IMR-90 (cell line): ENCODE data around the gene C2. TPM values are rescaled to one million over a fixed set of nuclear protein-coding genes. Genes with fewer than 3 reads are reported as not detected.

ENCODE experiments used
- ATAC-seq: fragments of 200-7000 bp; cut with Tn5 transposase; 2 replicates; pipeline ENCODE4 v1.9.1; 2020; ENCODE audit warnings: low read depth, mild to moderate bottlenecking, moderate library complexity
- BruUV-seq: library from RNA; stranded (reverse); fragments of 400-500 nt; replicated peaks from 2 replicates; lab custom pipeline; 2021; lab: Mats Ljungman, UMichigan
- CTCF ChIA-PET: fragments of 300-600 bp; formaldehyde crosslinking; extraction: SDS; loops from one replicate; lab custom pipeline; 2021; ENCODE audit warnings: antibody characterized with exemption; lab: Yijun Ruan, JAX
- POLR2A ChIA-PET: fragments of 300-600 bp; sonication (Branson Sonifier 250); formaldehyde crosslinking; loops from one replicate; lab custom pipeline; 2022; ENCODE audit warnings: antibody characterized with exemption; ENCODE audit not compliant: unreplicated experiment; lab: Charles Lee
- DNase-seq: peaks from one replicate; pipeline ENCODE4 v3.0.0; 2013
- H2AFZ ChIP-seq: replicated peaks from 2 replicates; pipeline ENCODE3; 2013; ENCODE audit warnings: low read length, mild to moderate bottlenecking; ENCODE audit not compliant: poor library complexity
- H2AK5ac ChIP-seq: 2 replicates; pipeline ENCODE4 v1.6.1; 2013; ENCODE audit warnings: low read depth, low read length, inconsistent platforms
- H2AK9ac ChIP-seq: replicated peaks from 2 replicates; pipeline ENCODE3; 2013; ENCODE audit warnings: mild to moderate bottlenecking, low read depth, low read length, moderate library complexity; ENCODE audit not compliant: poor library complexity
- H2BK120ac ChIP-seq: 2 replicates; pipeline ENCODE4 v1.6.1; 2013; ENCODE audit warnings: low read depth, low read length, inconsistent platforms
- H2BK15ac ChIP-seq: 3 replicates; pipeline ENCODE4 v1.6.1; 2013; ENCODE audit warnings: low read depth, low read length, inconsistent platforms
- H2BK20ac ChIP-seq: 2 replicates; pipeline ENCODE4 v1.6.1; 2013; ENCODE audit warnings: low read depth, mild to moderate bottlenecking, inconsistent platforms, low read length, moderate library complexity
- H2BK5ac ChIP-seq: 2 replicates; pipeline ENCODE4 v1.6.1; 2013; ENCODE audit warnings: mild to moderate bottlenecking, low read depth, low read length, inconsistent platforms; ENCODE audit not compliant: poor library complexity, severe bottlenecking
- H3K14ac ChIP-seq: replicated peaks from 2 replicates; pipeline ENCODE4 v1.6.1; 2013; ENCODE audit warnings: low read depth, low read length, inconsistent platforms
- H3K18ac ChIP-seq: 2 replicates; pipeline ENCODE4 v1.6.1; 2013; ENCODE audit warnings: low read depth, low read length, control low read depth
- H3K23ac ChIP-seq: 2 replicates; pipeline ENCODE4 v1.6.1; 2013; ENCODE audit warnings: low read depth, low read length, inconsistent platforms
- H3K27ac ChIP-seq: 2 replicates; pipeline ENCODE4 v1.5.1; 2013; ENCODE audit warnings: mild to moderate bottlenecking, control low read depth, low read length; ENCODE audit not compliant: insufficient read depth
- H3K27me3 ChIP-seq: 2 replicates; pipeline ENCODE4 v1.6.1; 2013; ENCODE audit warnings: low read length; ENCODE audit not compliant: control insufficient read depth, insufficient read depth
- H3K36me3 ChIP-seq: 2 replicates; pipeline ENCODE4 v1.6.1; 2013; ENCODE audit warnings: low read length, mixed read lengths; ENCODE audit not compliant: control insufficient read depth, insufficient read depth
- H3K4ac ChIP-seq: 2 replicates; pipeline ENCODE4 v1.6.1; 2013; ENCODE audit warnings: low read depth, low read length, inconsistent platforms
- H3K4me1 ChIP-seq: 2 replicates; pipeline ENCODE4 v1.6.1; 2013; ENCODE audit warnings: low read length, mixed read lengths; ENCODE audit not compliant: control insufficient read depth, insufficient read depth
- H3K4me2 ChIP-seq: 2 replicates; pipeline ENCODE4 v1.6.1; 2013; ENCODE audit warnings: low read depth, mild to moderate bottlenecking, control low read depth, low read length, moderate library complexity
- H3K4me3 ChIP-seq: 2 replicates; pipeline ENCODE4 v1.5.1; 2013; ENCODE audit warnings: low read depth, mild to moderate bottlenecking, control low read depth, low read length, moderate library complexity; ENCODE audit not compliant: insufficient read depth
- H3K56ac ChIP-seq: 2 replicates; pipeline ENCODE4 v1.6.1; 2013; ENCODE audit warnings: low read length, inconsistent platforms; ENCODE audit not compliant: insufficient read depth; ENCODE audit errors: extremely low read depth
- H3K79me1 ChIP-seq, 2 experiments: 2 replicates each; pipeline ENCODE4 v1.6.1; 2013; ENCODE audit warnings: low read length in 2 of 2, inconsistent platforms in 1 of 2, low read depth in 1 of 2
- H3K9ac ChIP-seq: 2 replicates; pipeline ENCODE4 v1.6.1; 2013; ENCODE audit warnings: low read depth, low read length, control low read depth
- H3K9me1 ChIP-seq: 2 replicates; pipeline ENCODE4 v1.6.1; 2013; ENCODE audit warnings: low read length, inconsistent platforms; ENCODE audit not compliant: insufficient read depth
- H3K9me3 ChIP-seq: 2 replicates; pipeline ENCODE4 v1.6.1; 2013; ENCODE audit warnings: low read length; ENCODE audit not compliant: control insufficient read depth, insufficient read depth
- H4K20me1 ChIP-seq: 2 replicates; pipeline ENCODE4 v1.6.1; 2013; ENCODE audit warnings: low read length, inconsistent platforms; ENCODE audit not compliant: insufficient read depth
- H4K5ac ChIP-seq: 2 replicates; pipeline ENCODE4 v1.6.1; 2013; ENCODE audit warnings: mild to moderate bottlenecking, low read depth, low read length, control low read depth
- H4K8ac ChIP-seq, 2 experiments: 2 replicates each; pipeline ENCODE4 v1.6.1; 2013; ENCODE audit warnings: low read depth in 2 of 2, low read length in 2 of 2, control low read depth in 1 of 2, inconsistent platforms in 1 of 2
- H4K91ac ChIP-seq: 2 replicates; pipeline ENCODE4 v1.6.1; 2013; ENCODE audit warnings: low read depth, low read length, inconsistent platforms; ENCODE audit not compliant: insufficient read depth
- BHLHE40 ChIP-seq: fragments of 150-350 bp; IDR thresholded peaks from 2 replicates; pipeline ENCODE4 v1.6.1; 2016; ENCODE audit warnings: mild to moderate bottlenecking, low read depth, low read length
- CHD1 ChIP-seq: IDR thresholded peaks from 2 replicates; pipeline ENCODE4 v1.6.1; 2012; ENCODE audit warnings: low read depth, low read length, improper control_type of control experiment
- MAFK ChIP-seq: IDR thresholded peaks from 2 replicates; pipeline ENCODE4 v1.6.1; 2012; ENCODE audit warnings: low read depth, low read length, improper control_type of control experiment
- MXI1 ChIP-seq: IDR thresholded peaks from 2 replicates; pipeline ENCODE4 v1.6.1; 2012; ENCODE audit warnings: low read depth, mild to moderate bottlenecking, low read length, moderate library complexity, borderline replicate concordance
- POLR2A ChIP-seq: IDR thresholded peaks from 2 replicates; pipeline ENCODE4 v1.6.1; 2012; ENCODE audit warnings: mild to moderate bottlenecking, low read depth, low read length
- RAD21 ChIP-seq: IDR thresholded peaks from 2 replicates; pipeline ENCODE4 v1.6.1; 2012; ENCODE audit warnings: low read length, improper control_type of control experiment
- RCOR1 ChIP-seq: IDR thresholded peaks from 2 replicates; pipeline ENCODE4 v1.6.1; 2012; ENCODE audit warnings: mild to moderate bottlenecking, low read length, improper control_type of control experiment; ENCODE audit not compliant: insufficient replicate concordance
- USF2 ChIP-seq: fragments of 150-350 bp; IDR thresholded peaks from 2 replicates; pipeline ENCODE4 v1.6.1; 2017; ENCODE audit warnings: mild to moderate bottlenecking, antibody characterized with exemption, low read length, low read depth
- WGBS, 2 experiments: methylation state at CpG; one replicate each; pipeline versions ENCODE4 v1.1.5 to v1.1.7; 2013; ENCODE audit warnings: missing lambda C conversion rate in 2 of 2; ENCODE audit not compliant: insufficient read length in 1 of 2; ENCODE audit errors: extremely low coverage in 2 of 2; 5-methylcytosine and 5-hydroxymethylcytosine counted together
- dilution Hi-C: fragments of 300-500 bp; cut with HindIII; formaldehyde crosslinking; loops from one replicate; pipeline ENCODE4 v1.14.3; 2018; ENCODE audit warnings: low sequenced_read_pairs; ENCODE audit not compliant: unreplicated experiment
- in situ Hi-C: fragments of 300-500 bp; cut with MboI; formaldehyde crosslinking; loops from 3 replicates; pipeline ENCODE4 v1.14.3; 2019; ENCODE audit warnings: low sequenced_read_pairs, inconsistent platforms, mixed read lengths
- intact Hi-C: fragments of 100-400 bp; cut with micrococcal nuclease; formaldehyde crosslinking; loops from 2 replicates; pipeline ENCODE4 v1.10.0; 2022
- polyA plus RNA-seq, 3 experiments: library from polyadenylated mRNA; depleted of rRNA; stranded (reverse); fragments of >200 nt; gene quantifications; 2 replicates each; pipeline ENCODE4 v1.2.3, GENCODE V29; 2012; ENCODE audit warnings: low replicate concordance in 1 of 3
- total RNA-seq: library from RNA; depleted of rRNA; stranded (reverse); fragments of >200 nt; gene quantifications from 2 replicates; pipeline ENCODE4 v1.2.3, GENCODE V29; 2012

The C2 gene
- total and polyA plus RNA-seq, 2 of the 4 experiments (the other 2 are of a cell fraction), result 0.18 to 0.19 TPM

GRCh38 chr6:31979238-31979898, 51.9 kb downstream of the C2 start:
- dilution Hi-C loops, result no loop called here
- ATAC-seq, result no peak
- Histone ChIP-seq H3K18ac (no peak overlapping the region), H2BK120ac (no peak overlapping the region), H2BK5ac (no peak overlapping the region), H3K27ac (no peak overlapping the region), H2BK20ac (no peak overlapping the region), H3K56ac (no peak overlapping the region), H4K8ac (no peak overlapping the region), H2AK5ac (no peak overlapping the region), H4K20me1 (no peaks in the 10 kb centered on the region; the same call in 1 of the 2 replicates), H4K91ac (no peak overlapping the region), H2AK9ac (no peak overlapping the region), H3K14ac (no peak overlapping the region), H3K9ac (no peak overlapping the region), H3K4ac (no peak overlapping the region), H3K4me3 (no peak overlapping the region), H2BK15ac (no peak overlapping the region), H3K36me3 (peaks cover 10% of the 10 kb centered on the region; the same call in 1 of the 2 replicates), H3K79me1 (peaks cover 5 to 15% of the 10 kb centered on the region in 2 experiments; a peak in 3 of 4 replicates), H3K9me1 (no peaks in the 10 kb centered on the region), H3K4me2 (no peak overlapping the region), H3K9me3 (no peaks in the 10 kb centered on the region), H3K23ac (no peak overlapping the region), H2AFZ (no peak overlapping the region), H3K4me1 (no peaks in the 10 kb centered on the region), H4K5ac (no peak overlapping the region), H3K27me3 (no peaks in the 10 kb centered on the region)
- BruUV-seq, result no TSS peak
- intact Hi-C loops, result no loop called here
- no peak for DNase-seq
- CTCF ChIA-PET, result no interaction called here
- POLR2A ChIA-PET, result no interaction called here
- in situ Hi-C loops, result loop anchor here (10.0 kb wide), 2 partner anchors 135 to 195 kb away; partner anchors contain the start of genes AGPAT1 and RNF5
- WGBS, 2 experiments, result 92% methylated on average over 3 of the region's 3 CpGs; no CpG with 5 or more reads in 1 of the 2 experiments
- no peak for TF ChIP-seq POLR2A
- TF ChIP-seq BHLHE40, result no peak
- TF ChIP-seq CHD1, result no peak
- no peak for TF ChIP-seq RAD21
- TF ChIP-seq MAFK, result no peak
- TF ChIP-seq RCOR1, result no peak
- no peak for TF ChIP-seq MXI1
- TF ChIP-seq USF2, result no peak
